HG02763 (cell line): ENCODE measurements around the gene EYA2.

ENCODE experiments used
- ATAC-seq: cut with Tn5 transposase; IDR thresholded peaks from one replicate; pipeline ENCODE4 v1.9.1; 2021; ENCODE audit warnings: mild to moderate bottlenecking, moderate library complexity; ENCODE audit not compliant: unreplicated experiment

EYA2 gene

GRCh38 chr20:46977204-46977603, 82.6 kb downstream of the EYA2 start:
- no peak for ATAC-seq

GRCh38 chr20:46977909-46978588, 83.4 kb downstream of the EYA2 start:
- no peak for ATAC-seq

- ATAC-seq, result no peak
Measured at GRCh38 chr20:46978951-46979491, 84.4 kb downstream of the EYA2 start.

- ATAC-seq, result no peak
Measured at GRCh38 chr20:46979603-46980241, 85.1 kb downstream of the EYA2 start.

GRCh38 chr20:46981184-46981583, 86.5 kb downstream of the EYA2 start:
- no peak for ATAC-seq

- ATAC-seq, result no peak
Measured at GRCh38 chr20:46983466-46983865, 88.8 kb downstream of the EYA2 start.

GRCh38 chr20:46984405-46984804, 89.8 kb downstream of the EYA2 start:
- no peak for ATAC-seq

GRCh38 chr20:46985250-46985649, 90.6 kb downstream of the EYA2 start:
- no peak for ATAC-seq

- no peak for ATAC-seq
Measured at GRCh38 chr20:46985671-46986070, 91.0 kb downstream of the EYA2 start.

- no peak for ATAC-seq
Measured at GRCh38 chr20:46987001-46987400, 92.4 kb downstream of the EYA2 start.

GRCh38 chr20:46990017-46990595, 95.5 kb downstream of the EYA2 start:
- no peak for ATAC-seq

GRCh38 chr20:46990596-46991104, 96.0 kb downstream of the EYA2 start:
- ATAC-seq, result no peak

GRCh38 chr20:46991168-46991567, 96.5 kb downstream of the EYA2 start:
- no peak for ATAC-seq

GRCh38 chr20:46991880-46992639, 97.4 kb downstream of the EYA2 start:
- no peak for ATAC-seq

GRCh38 chr20:46992640-46993035, 98.0 kb downstream of the EYA2 start:
- no peak for ATAC-seq

GRCh38 chr20:46993465-46994095, 98.9 kb downstream of the EYA2 start:
- ATAC-seq, result no peak

- peak; percentile 88 for ATAC-seq
Measured at GRCh38 chr20:46994341-46994740, 99.7 kb downstream of the EYA2 start.

- ATAC-seq, result no peak
Measured at GRCh38 chr20:46995561-46996142, 101.0 kb downstream of the EYA2 start.

- no peak for ATAC-seq
Measured at GRCh38 chr20:46997187-46997586, 102.5 kb downstream of the EYA2 start.

GRCh38 chr20:46998477-46999240, 104.0 kb downstream of the EYA2 start:
- ATAC-seq, result no peak
